CD4-positive, alpha-beta T cell treated with Interleukin-1 beta for 1 hour (primary cell): Measurements from ENCODE around the gene PRAMEF6.
"Not testable (repeated sequence)": the region's sequence is repeated elsewhere in the genome, so short reads cannot be mapped to it uniquely, and the experiment has no call there.

Experiments
- DNase-seq, 2 donors: peaks; one replicate each; pipeline ENCODE4 v3.0.0-alpha.2; 2020 to 2022

Gene PRAMEF6

GRCh38 chr1:12947480-12947879 lies at the start of gene PRAMEF6:
Gene PRAMEF6 (minus strand): TSS chr1:12947580. CDS start chr1:12942518, 5,062 bp downstream.
- DNase-seq, result not testable (repeated sequence)

GRCh38 chr1:12924368-12924767 lies 23.0 kb downstream of the PRAMEF6 start:
- DNase-seq, result not testable (repeated sequence)

- not testable (repeated sequence) for DNase-seq
Observed at GRCh38 chr1:12921749-12922148, 25.6 kb downstream of the PRAMEF6 start.

- DNase-seq, result not testable (repeated sequence)
Observed at GRCh38 chr1:12916310-12916709, 31.1 kb downstream of the PRAMEF6 start, which contains the start of gene PRAMEF7. Gene PRAMEF7 (plus strand): TSS chr1:12916610. CDS start chr1:12917693, 1,083 bp downstream.

- not testable (repeated sequence) for DNase-seq
Observed at GRCh38 chr1:12903793-12904572, 43.4 kb downstream of the PRAMEF6 start.

- not testable (repeated sequence) for DNase-seq
Observed at GRCh38 chr1:12899186-12899585, 48.2 kb downstream of the PRAMEF6 start.

- not testable (repeated sequence) for DNase-seq
Observed at GRCh38 chr1:12898170-12898569, 49.2 kb downstream of the PRAMEF6 start, which contains the start of gene PRAMEF10. Gene PRAMEF10 (minus strand): TSS chr1:12898270. CDS start chr1:12895847, 2,423 bp downstream.
